GM18861 (cell line): ENCODE results near the gene NBL1.

Source experiments
- ATAC-seq: cut with Tn5 transposase; IDR thresholded peaks from one replicate; pipeline ENCODE4 v1.9.1; 2021; ENCODE audit not compliant: unreplicated experiment

Gene NBL1

DNA sequence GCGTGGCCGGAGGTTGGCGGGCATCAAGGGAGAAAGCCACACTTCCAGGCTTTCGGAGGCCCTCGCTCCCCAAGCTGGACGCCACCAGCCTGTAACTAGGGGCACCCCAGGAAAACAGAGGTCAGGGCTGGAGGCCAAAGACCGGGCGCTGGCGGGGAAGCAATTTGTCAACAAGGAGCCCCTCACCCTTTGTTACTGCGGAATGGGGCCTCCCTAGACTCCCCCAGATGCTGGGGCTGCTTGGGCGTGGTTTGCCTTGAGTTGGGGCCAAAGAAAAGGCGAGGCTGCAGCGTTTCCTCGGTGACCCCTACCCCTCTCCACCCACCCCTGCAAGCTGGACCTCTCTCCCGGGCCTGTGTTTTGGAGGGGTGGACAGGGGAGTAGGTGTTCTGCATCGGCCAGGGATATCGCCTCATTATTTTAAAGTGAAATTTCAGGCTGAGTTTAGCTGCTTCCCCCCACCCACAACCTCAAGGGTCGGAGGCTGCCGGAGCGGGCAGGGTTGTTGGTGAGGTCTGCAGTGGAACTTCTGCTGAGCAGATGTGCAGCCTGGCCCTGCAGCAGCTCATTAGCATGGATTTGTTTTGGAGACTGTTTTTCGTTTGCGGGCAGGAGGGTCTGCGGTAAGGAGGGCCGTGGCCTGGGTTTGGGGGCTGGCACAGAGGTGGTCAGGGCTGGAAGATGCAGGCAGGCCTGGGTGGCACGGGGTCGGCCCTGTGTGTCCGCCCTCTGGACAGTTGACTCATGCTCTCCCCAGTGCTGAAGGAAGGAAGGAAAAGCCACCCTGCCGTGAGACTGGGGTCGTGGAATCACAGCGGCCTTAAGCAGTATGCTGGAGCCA is 1.5 kb downstream of the NBL1 start:
- no peak for ATAC-seq

DNA sequence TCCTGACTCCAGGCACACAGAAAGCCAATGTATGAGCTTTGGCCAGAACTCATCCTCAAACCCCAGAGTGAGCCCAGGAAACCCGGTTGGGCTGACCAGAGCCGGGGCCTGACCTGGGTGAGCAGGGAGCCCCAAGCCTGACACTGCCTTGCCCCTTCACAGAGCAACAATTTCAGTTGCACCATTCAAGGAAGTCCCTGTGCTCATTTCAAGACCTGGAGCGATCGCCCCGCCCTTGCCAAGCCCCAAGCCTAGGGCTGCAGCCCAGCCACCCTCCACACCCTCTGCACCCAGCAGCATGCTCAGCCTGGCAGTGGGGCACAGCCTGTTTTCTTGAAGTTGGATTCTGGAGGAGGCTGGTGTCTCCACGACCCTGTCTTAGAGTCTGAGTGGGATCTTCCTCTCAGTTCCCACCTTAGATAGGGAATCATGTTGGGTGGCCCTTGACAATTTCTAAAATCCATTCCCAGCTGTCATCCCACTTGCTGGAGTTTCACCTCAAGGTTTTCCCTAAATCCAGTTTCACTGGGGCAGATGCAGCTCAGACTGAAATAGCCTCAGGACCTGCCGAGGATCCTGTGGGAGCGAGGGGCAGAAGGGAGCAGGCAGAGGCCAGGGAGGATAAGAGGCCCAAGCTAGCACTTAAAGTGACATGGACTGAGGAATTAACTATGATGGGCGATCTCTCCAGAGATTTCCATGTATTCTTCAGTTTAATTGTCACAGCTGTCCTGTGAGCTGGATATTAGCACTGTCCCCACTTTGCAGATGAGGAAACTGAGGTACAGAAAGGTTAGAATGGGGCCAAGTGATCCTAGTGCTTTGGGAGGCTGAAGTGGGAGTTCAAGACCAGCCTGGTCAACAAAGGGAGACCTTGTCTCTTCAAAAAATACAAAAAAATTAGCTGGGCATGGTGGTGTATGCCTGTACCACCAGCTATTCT is 2.5 kb downstream of the NBL1 start:
- ATAC-seq: no peak

GRCh38 chr1:19647643-19648042 is 3.5 kb downstream of the NBL1 start:
- no peak for ATAC-seq

GRCh38 chr1:19648239-19648638 is 4.1 kb downstream of the NBL1 start:
- ATAC-seq: no peak

- ATAC-seq: no peak
These were observed 4.6 kb downstream of the NBL1 start for GRCh38 chr1:19648689-19649088.

DNA sequence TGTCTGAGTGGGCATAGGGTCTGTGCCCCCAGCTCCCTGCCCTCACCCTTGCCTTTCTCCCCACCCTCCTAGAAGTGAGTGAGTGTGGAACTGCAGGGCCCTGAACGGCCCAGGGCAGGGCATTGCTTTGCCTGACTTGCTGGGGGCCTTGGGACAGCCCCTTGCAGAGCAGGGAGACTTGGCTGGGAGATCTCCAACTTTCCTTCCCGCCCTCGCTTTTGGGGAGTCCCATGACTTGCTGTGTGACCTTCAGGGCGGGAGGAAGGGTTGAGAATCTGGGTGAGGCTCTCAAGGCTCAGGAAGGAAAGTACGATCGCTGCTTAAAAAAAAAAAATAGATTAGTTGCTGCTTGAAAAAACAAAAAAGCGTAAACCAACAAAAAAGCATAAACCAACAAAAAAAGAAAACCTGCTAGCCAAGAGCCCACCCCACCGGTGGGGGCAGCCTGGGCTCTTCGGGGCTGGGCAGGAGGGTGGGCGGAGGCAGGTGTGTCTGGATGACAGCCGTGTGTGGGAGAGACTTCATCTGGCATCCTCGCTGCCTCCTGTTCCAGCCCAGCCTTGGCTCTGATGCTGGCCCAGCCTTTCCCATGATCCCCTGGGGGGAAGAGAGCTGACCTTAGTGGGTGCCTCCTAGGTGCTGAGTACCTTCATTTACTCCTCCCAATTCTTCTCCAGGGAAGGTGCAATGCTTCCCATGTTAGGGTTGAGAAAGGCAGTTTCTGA is 6.5 kb downstream of the NBL1 start:
- ATAC-seq: no peak

DNA sequence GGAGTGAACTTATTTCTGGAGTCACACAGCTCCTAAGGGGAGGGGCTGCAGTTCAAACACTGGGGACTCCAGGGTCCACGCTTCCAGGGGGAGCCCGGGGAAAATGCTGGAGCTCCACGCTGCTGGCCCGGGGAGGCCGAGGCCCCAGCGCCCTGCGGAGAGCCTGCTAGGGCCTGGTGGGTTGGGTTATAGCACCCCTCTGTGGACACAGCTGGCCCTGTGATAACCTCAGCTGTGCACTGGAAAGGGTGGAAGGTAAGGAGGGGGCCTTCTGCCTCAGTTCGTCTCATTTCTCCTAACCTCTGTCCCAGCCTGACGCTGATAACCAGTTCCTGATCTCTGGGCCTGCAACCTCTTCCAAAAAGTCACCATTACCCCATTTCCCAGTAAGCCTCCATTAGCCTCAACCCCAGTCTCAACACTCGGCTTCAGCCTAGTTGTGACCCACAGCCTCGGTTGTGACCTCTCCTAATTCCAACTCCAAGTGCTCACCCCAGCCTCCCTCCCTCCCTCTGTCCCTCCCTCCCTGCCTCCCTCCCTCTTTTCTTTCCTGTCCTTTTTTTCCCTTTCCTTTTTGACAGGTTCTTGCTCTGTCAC is 7.1 kb downstream of the NBL1 start:
- no peak for ATAC-seq

GRCh38 chr1:19654386-19654785 is 10.3 kb downstream of the NBL1 start:
- no peak for ATAC-seq

DNA sequence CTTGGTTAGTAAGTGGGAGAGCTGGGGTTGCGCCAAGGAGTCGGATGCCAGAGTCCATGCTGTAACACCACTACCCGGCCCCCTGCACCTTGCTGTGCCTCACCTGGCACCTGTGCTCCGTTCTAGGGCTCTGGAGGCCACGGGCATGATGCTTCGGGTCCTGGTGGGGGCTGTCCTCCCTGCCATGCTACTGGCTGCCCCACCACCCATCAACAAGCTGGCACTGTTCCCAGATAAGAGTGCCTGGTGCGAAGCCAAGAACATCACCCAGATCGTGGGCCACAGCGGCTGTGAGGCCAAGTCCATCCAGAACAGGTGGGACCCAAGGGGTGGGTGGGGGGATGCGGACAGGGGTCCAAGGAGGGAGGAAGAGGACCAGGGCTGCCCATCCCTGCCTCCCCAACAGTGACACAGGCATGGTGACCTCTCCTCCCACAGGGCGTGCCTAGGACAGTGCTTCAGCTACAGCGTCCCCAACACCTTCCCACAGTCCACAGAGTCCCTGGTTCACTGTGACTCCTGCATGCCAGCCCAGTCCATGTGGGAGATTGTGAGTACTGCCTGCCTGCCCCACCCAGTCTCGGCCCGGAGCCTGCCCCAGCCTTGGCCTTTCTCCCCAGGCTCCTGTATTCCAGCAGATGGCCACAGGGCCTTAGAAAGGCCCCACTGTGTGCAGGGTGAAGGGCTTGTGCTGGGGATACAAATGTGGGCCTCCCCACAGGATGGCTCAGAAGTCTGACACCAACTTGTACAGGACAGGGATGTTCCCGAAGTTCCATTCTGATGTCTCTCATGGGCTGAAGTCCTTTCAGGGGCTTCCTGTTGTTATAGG is 11.0 kb downstream of the NBL1 start:
- ATAC-seq: no peak

DNA sequence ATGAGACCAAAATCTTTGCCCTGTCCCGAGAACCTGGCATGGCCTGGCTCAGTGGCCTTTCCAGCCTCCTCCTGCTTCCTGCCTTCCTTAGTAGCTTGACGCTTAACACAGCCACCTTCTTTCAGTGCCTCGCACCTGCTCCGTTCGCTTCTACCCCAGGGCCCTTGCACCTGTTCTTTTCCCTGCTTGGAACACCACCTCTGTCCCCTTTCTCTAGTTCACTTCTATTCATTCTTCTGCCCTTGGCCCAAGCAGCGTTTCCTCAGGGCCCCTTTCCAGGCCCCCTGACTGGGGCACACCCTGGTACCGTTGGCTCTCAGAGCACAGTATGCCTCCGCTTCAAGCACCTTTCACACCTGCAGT is 11.6 kb downstream of the NBL1 start:
- no peak for ATAC-seq

- no peak for ATAC-seq
These were observed 12.1 kb downstream of the NBL1 start for GRCh38 chr1:19656134-19656779.

- no peak for ATAC-seq
These were observed 12.8 kb downstream of the NBL1 start for GRCh38 chr1:19656780-19657466.

- no peak for ATAC-seq
These were observed 13.4 kb downstream of the NBL1 start for GRCh38 chr1:19657511-19657910.

GRCh38 chr1:19658186-19658585 is 14.1 kb downstream of the NBL1 start:
- no peak for ATAC-seq

GRCh38 chr1:19661721-19662228 is 17.7 kb downstream of the NBL1 start:
- ATAC-seq: no peak

- ATAC-seq: no peak
These were observed 18.2 kb downstream of the NBL1 start for GRCh38 chr1:19662313-19662712.

- ATAC-seq: no peak
These were observed 20.5 kb downstream of the NBL1 start, which contains the start of gene HTR6 for GRCh38 chr1:19664453-19665185. TSS of gene HTR6 (plus strand) at chr1:19664875. CDS start at chr1:19665754, 879 bp downstream.

- no peak for ATAC-seq
These were observed 21.0 kb downstream of the NBL1 start for GRCh38 chr1:19665186-19665495.
